Smooth muscle cell (in vitro differentiated cells): Measurements from ENCODE around the gene MGST1. TPM values are rescaled to one million over a fixed set of nuclear protein-coding genes. Genes with fewer than 3 reads are reported as not detected.

Experiments used
- DNase-seq: peaks from one replicate; lab custom pipeline; 2025; ENCODE audit not compliant: unreplicated experiment; lab: John Stamatoyannopoulos, UW
- H2AFZ ChIP-seq: fragments of 200-600 bp; sonication (generic); 2 replicates; pipeline ENCODE4 v1.6.0; 2016; ENCODE audit warnings: antibody characterized with exemption, low read depth, mild to moderate bottlenecking
- H3F3A ChIP-seq: fragments of 200-600 bp; sonication (generic); 2 replicates; pipeline ENCODE4 v1.6.0; 2017; ENCODE audit warnings: antibody characterized with exemption, low read depth
- H3K27ac ChIP-seq: fragments of 200-600 bp; sonication (generic); 2 replicates; pipeline ENCODE4 v1.5.1; 2016; ENCODE audit warnings: low read depth, mild to moderate bottlenecking
- H3K27me3 ChIP-seq: fragments of 200-600 bp; sonication (generic); 2 replicates; pipeline ENCODE4 v1.6.1; 2016; ENCODE audit warnings: low read depth, mild to moderate bottlenecking
- H3K36me3 ChIP-seq: fragments of 200-600 bp; sonication (generic); 2 replicates; pipeline ENCODE4 v1.5.1; 2016; ENCODE audit warnings: low read depth
- H3K4me1 ChIP-seq: fragments of 200-600 bp; sonication (generic); 2 replicates; pipeline ENCODE4 v1.5.1; 2016; ENCODE audit warnings: low read depth
- H3K4me2 ChIP-seq: fragments of 200-600 bp; sonication (generic); 2 replicates; pipeline ENCODE4 v1.6.0; 2016; ENCODE audit warnings: mild to moderate bottlenecking
- H3K4me3 ChIP-seq: fragments of 200-600 bp; sonication (generic); 2 replicates; pipeline ENCODE4 v1.5.1; 2016; ENCODE audit warnings: mild to moderate bottlenecking
- H3K79me2 ChIP-seq: fragments of 200-600 bp; sonication (generic); 2 replicates; pipeline ENCODE4 v1.6.0; 2016; ENCODE audit warnings: low read depth, mild to moderate bottlenecking
- H3K9ac ChIP-seq: fragments of 200-600 bp; sonication (generic); 2 replicates; pipeline ENCODE4 v1.6.0; 2016; ENCODE audit warnings: low read depth
- H3K9me3 ChIP-seq: fragments of 200-600 bp; sonication (generic); replicated peaks from 2 replicates; pipeline ENCODE4 v1.5.1; 2016; ENCODE audit warnings: low read depth
- H4K20me1 ChIP-seq: fragments of 200-600 bp; sonication (generic); 2 replicates; pipeline ENCODE4 v1.6.0; 2016; ENCODE audit warnings: low read depth
- CTCF ChIP-seq: fragments of 200-600 bp; sonication (generic); IDR thresholded peaks from 2 replicates; pipeline ENCODE4 v1.5.1; 2017; ENCODE audit warnings: borderline replicate concordance, mild to moderate bottlenecking, antibody characterized with exemption; ENCODE audit not compliant: insufficient read depth, poor library complexity, severe bottlenecking
- WGBS: methylation state at CpG from one replicate; pipeline ENCODE4 v1.1.7; 2016; ENCODE audit warnings: low lambda C conversion rate; 5-methylcytosine and 5-hydroxymethylcytosine counted together
- polyA plus RNA-seq: library from polyadenylated mRNA; unstranded; fragments of >200 nt; fragmentation: Nextera tagmentation; extraction: Ambion mirVana; gene quantifications from 2 replicates; pipeline ENCODE4 v1.2.1, GENCODE V29; 2016
- total RNA-seq: library from RNA; depleted of rRNA; stranded (reverse); fragments of >200 nt; gene quantifications from 2 replicates; pipeline ENCODE4 v1.2.3, GENCODE V29; 2014

Gene MGST1
- total RNA-seq: 30.4 and 31.4 TPM in 2 replicates
- polyA plus RNA-seq: 21.7 and 59.2 TPM in 2 replicates

GRCh38 chr12:16347391-16348298 is at the start of gene MGST1:
MGST1 (plus strand) TSS chr12:16347645; CDS start chr12:16354253, 6,608 bp downstream.
- H3K9me3 ChIP-seq: no peaks in the 10 kb centered on the region
- H3K4me2 ChIP-seq: peak within 1 kb of the TSS; percentile 91
- H3K36me3 ChIP-seq: no peaks in the 10 kb centered on the region
- H3K79me2 ChIP-seq: no peaks in the 10 kb centered on the region
- peak within 1 kb of the TSS; percentile 96 for H2AFZ ChIP-seq
- no peaks in the 10 kb centered on the region for H3F3A ChIP-seq
- no peak for TF ChIP-seq CTCF
- H3K27ac ChIP-seq: no peak within 1 kb of the TSS
- WGBS: 2% methylated on average over 23 of the region's 31 CpGs
- no peaks in the 10 kb centered on the region for H3K27me3 ChIP-seq
- peak within 1 kb of the TSS; percentile 60 for H3K4me3 ChIP-seq
- H3K9ac ChIP-seq: peak within 1 kb of the TSS; percentile 10
- peaks cover 44% of the 10 kb centered on the region for H3K4me1 ChIP-seq
- H4K20me1 ChIP-seq: no peaks in the 10 kb centered on the region
- no peak for DNase-seq

- DNase-seq: no peak
- no peaks in the 10 kb centered on the region for H3K79me2 ChIP-seq
- no peak overlapping the region for H3K4me3 ChIP-seq
These were observed 48.0 kb upstream of the MGST1 start for GRCh38 chr12:16299403-16299802.

GRCh38 chr12:16300122-16300521 is 47.3 kb upstream of the MGST1 start:
- H3K79me2 ChIP-seq: no peaks in the 10 kb centered on the region
- no peaks in the 10 kb centered on the region for H3K36me3 ChIP-seq
- H4K20me1 ChIP-seq: no peaks in the 10 kb centered on the region
- WGBS: 12% methylated on average over 1 of the region's 1 CpG
- no peak overlapping the region for H3K4me2 ChIP-seq
- no peaks in the 10 kb centered on the region for H3F3A ChIP-seq
- H2AFZ ChIP-seq: peak overlapping the region; percentile 61
- H3K9ac ChIP-seq: no peak overlapping the region
- no peaks in the 10 kb centered on the region for H3K9me3 ChIP-seq
- no peak overlapping the region for H3K27ac ChIP-seq
- no peak for TF ChIP-seq CTCF
- no peak for DNase-seq
- no peak overlapping the region for H3K4me3 ChIP-seq
- no peaks in the 10 kb centered on the region for H3K4me1 ChIP-seq
- H3K27me3 ChIP-seq: no peaks in the 10 kb centered on the region

More at GRCh38 chr12:16299403-16299802, 48.0 kb upstream of the MGST1 start:
- Histone ChIP-seq H3K4me2 (no peak overlapping the region), H3K9me3 (no peaks in the 10 kb centered on the region), H3K36me3 (no peaks in the 10 kb centered on the region), H3K27ac (no peak overlapping the region), H4K20me1 (no peaks in the 10 kb centered on the region), H3K9ac (no peak overlapping the region), H3F3A (no peaks in the 10 kb centered on the region), H3K4me1 (no peaks in the 10 kb centered on the region), H2AFZ (no peak overlapping the region), H3K27me3 (no peaks in the 10 kb centered on the region)
- 92% methylated on average over 2 of the region's 2 CpGs for WGBS
- TF ChIP-seq CTCF: no peak

- no peaks in the 10 kb centered on the region for H3K27me3 ChIP-seq
- no peak for TF ChIP-seq CTCF
- 98% methylated on average over 7 of the region's 7 CpGs for WGBS
- no peaks in the 10 kb centered on the region for H3K36me3 ChIP-seq
- H3K9me3 ChIP-seq: no peaks in the 10 kb centered on the region
- DNase-seq: no peak
- no peak overlapping the region for H3K4me3 ChIP-seq
- no peak overlapping the region for H3K9ac ChIP-seq
- H3K79me2 ChIP-seq: no peaks in the 10 kb centered on the region
- H3F3A ChIP-seq: no peaks in the 10 kb centered on the region
- H4K20me1 ChIP-seq: no peaks in the 10 kb centered on the region
- no peak overlapping the region for H3K4me2 ChIP-seq
- no peak overlapping the region for H2AFZ ChIP-seq
- H3K27ac ChIP-seq: no peak overlapping the region
- H3K4me1 ChIP-seq: no peaks in the 10 kb centered on the region
These were observed 46.7 kb upstream of the MGST1 start for GRCh38 chr12:16300736-16301135.
